ENCODE results near the gene CAPS. TPM values are rescaled to one million over a fixed set of nuclear protein-coding genes. Genes with fewer than 3 reads are reported as not detected.
A peak's percentile ranks its signal among the peaks of the same experiment; 100 is the strongest.
"Not testable (repeated sequence)": the region's sequence is repeated elsewhere in the genome, so short reads cannot be mapped to it uniquely, and the experiment has no call there.

CAPS gene
- total RNA-seq (ENCODE audit: insufficient read depth, low replicate concordance): 30.8 TPM

- peak; percentile 77 for DNase-seq (ENCODE audit: low spot score)
These were observed at the start of gene CAPS for GRCh38 chr19:5913739-5914357. CAPS (plus strand) TSS chr19:5914254; CDS start chr19:5914407, 153 bp downstream.

GRCh38 chr19:5864725-5865486, 49.1 kb upstream of the CAPS start:
- DNase-seq (ENCODE audit: low spot score): no peak

GRCh38 chr19:5865772-5866171, 48.3 kb upstream of the CAPS start:
- DNase-seq (ENCODE audit: low spot score): no peak

GRCh38 chr19:5867201-5868136, 46.6 kb upstream of the CAPS start:
- no peak for DNase-seq (ENCODE audit: low spot score)

GRCh38 chr19:5870986-5871394, 43.1 kb upstream of the CAPS start:
- no peak for DNase-seq (ENCODE audit: low spot score)

- no peak for DNase-seq (ENCODE audit: low spot score)
These were observed 40.3 kb upstream of the CAPS start for GRCh38 chr19:5873617-5874199.

- not testable (repeated sequence) for DNase-seq (ENCODE audit: low spot score)
These were observed 39.6 kb upstream of the CAPS start for GRCh38 chr19:5874496-5874895.

- no peak for DNase-seq (ENCODE audit: low spot score)
These were observed 36.6 kb upstream of the CAPS start for GRCh38 chr19:5877427-5877826.

GRCh38 chr19:5877882-5878281, 36.2 kb upstream of the CAPS start:
- DNase-seq (ENCODE audit: low spot score): no peak

GRCh38 chr19:5880196-5880595, 33.9 kb upstream of the CAPS start:
- DNase-seq (ENCODE audit: low spot score): no peak

GRCh38 chr19:5880604-5881078, 33.4 kb upstream of the CAPS start:
- peak; percentile 79 for DNase-seq (ENCODE audit: low spot score)

- no peak for DNase-seq (ENCODE audit: low spot score)
These were observed 32.3 kb upstream of the CAPS start for GRCh38 chr19:5881543-5882299.

- DNase-seq (ENCODE audit: low spot score): no peak
These were observed 31.6 kb upstream of the CAPS start for GRCh38 chr19:5882421-5882968.

- not testable (repeated sequence) for DNase-seq (ENCODE audit: low spot score)
These were observed 30.7 kb upstream of the CAPS start for GRCh38 chr19:5883157-5883873.

GRCh38 chr19:5884065-5884811, 29.8 kb upstream of the CAPS start:
- not testable (repeated sequence) for DNase-seq (ENCODE audit: low spot score)

GRCh38 chr19:5889288-5889971, 24.6 kb upstream of the CAPS start:
- no peak for DNase-seq (ENCODE audit: low spot score)

- no peak for DNase-seq (ENCODE audit: low spot score)
These were observed 24.0 kb upstream of the CAPS start for GRCh38 chr19:5890099-5890498.

- no peak for DNase-seq (ENCODE audit: low spot score)
These were observed 22.5 kb upstream of the CAPS start for GRCh38 chr19:5891572-5891937.

All from umbilical cord (tissue), 2 donors.